MM.1S (cell line): ENCODE results near the gene CCDC158.

ENCODE experiments used
- EZH2 ChIP-seq: fragments of 300-600 bp; sonication (generic); optimal IDR thresholded peaks from 2 replicates; pipeline ENCODE3; 2017; ENCODE audit warnings: low read depth, mild to moderate bottlenecking, antibody characterized with exemption, low read length, mixed read lengths
- EZH2phosphoT487 ChIP-seq: fragments of 300-600 bp; sonication (generic); IDR thresholded peaks from 2 replicates; pipeline ENCODE4 v1.6.1; 2018; ENCODE audit warnings: antibody characterized with exemption, low read length
- TF ChIP-seq, protein P1 (sequence below): fragments of 300-600 bp; sonication (generic); IDR thresholded peaks from 2 replicates; pipeline ENCODE4 v1.5.1; 2016; ENCODE audit warnings: antibody characterized with exemption, low read length, mixed read lengths

DNA sequence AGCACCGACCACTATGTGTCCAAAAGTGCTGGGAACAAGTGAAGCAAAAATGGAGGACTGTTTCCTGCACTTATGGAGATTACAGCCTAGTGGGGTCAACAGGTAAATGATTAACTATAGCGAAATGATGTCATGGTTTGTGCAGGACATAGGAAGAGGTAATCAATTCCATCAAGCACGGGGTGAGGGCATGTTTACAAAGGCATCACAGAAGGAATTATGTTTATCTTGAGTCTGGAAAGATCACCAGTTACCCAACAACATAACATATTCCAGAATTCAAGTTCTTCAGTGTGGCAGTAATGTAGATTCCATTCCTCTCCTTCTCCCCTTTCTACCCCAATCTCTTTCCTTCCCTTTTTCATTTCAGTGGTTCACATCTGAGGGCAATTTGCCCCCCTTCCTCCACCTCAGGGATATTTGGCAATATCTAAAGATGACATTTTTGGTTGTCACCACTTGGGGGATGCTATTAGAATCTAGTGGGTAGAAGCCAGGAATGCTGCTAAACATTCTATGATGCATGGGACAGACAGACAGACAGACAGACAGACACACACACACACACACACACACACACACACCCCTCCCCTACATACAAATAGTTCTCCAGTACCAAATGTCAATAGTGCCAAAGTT is 145.3 kb downstream of the CCDC158 start:
- TF ChIP-seq, protein P1, sequence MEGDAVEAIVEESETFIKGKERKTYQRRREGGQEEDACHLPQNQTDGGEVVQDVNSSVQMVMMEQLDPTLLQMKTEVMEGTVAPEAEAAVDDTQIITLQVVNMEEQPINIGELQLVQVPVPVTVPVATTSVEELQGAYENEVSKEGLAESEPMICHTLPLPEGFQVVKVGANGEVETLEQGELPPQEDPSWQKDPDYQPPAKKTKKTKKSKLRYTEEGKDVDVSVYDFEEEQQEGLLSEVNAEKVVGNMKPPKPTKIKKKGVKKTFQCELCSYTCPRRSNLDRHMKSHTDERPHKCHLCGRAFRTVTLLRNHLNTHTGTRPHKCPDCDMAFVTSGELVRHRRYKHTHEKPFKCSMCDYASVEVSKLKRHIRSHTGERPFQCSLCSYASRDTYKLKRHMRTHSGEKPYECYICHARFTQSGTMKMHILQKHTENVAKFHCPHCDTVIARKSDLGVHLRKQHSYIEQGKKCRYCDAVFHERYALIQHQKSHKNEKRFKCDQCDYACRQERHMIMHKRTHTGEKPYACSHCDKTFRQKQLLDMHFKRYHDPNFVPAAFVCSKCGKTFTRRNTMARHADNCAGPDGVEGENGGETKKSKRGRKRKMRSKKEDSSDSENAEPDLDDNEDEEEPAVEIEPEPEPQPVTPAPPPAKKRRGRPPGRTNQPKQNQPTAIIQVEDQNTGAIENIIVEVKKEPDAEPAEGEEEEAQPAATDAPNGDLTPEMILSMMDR = no peak
- no peak for TF ChIP-seq EZH2
- TF ChIP-seq EZH2phosphoT487 = no peak
